Kidney epithelial cell (primary cell): ENCODE results near the gene PSMA8. TPM values are rescaled to one million over a fixed set of nuclear protein-coding genes. Genes with fewer than 3 reads are reported as not detected.

ENCODE experiments used
- DNase-seq: peaks from one replicate; pipeline ENCODE4 v3.0.0-alpha.2; 2010; ENCODE audit warnings: low read depth
- H3K27me3 ChIP-seq: 2 replicates; pipeline ENCODE4 v1.6.0; 2011; ENCODE audit warnings: low read length; ENCODE audit not compliant: control insufficient read depth, insufficient read depth
- H3K36me3 ChIP-seq: 2 replicates; pipeline ENCODE4 v1.5.1; 2011; ENCODE audit warnings: low read length; ENCODE audit not compliant: control insufficient read depth, insufficient read depth
- H3K4me3 ChIP-seq: 2 replicates; pipeline ENCODE4 v1.5.1; 2011; ENCODE audit warnings: low read depth, mild to moderate bottlenecking, control low read depth, low read length
- CTCF ChIP-seq: IDR thresholded peaks from 2 replicates; pipeline ENCODE4 v1.5.1; 2011; ENCODE audit warnings: mild to moderate bottlenecking, moderate library complexity, low read length, control low read depth, inconsistent platforms; ENCODE audit not compliant: insufficient read depth, poor library complexity, severe bottlenecking
- total RNA-seq: library from RNA; depleted of rRNA; stranded (reverse); fragments of >200 nt; gene quantifications from 2 replicates; pipeline ENCODE4 v1.2.3, GENCODE V29; 2015

The PSMA8 gene
- total RNA-seq = not detected in 2 replicates

GRCh38 chr18:26133652-26134051, at the start of gene PSMA8:
Gene PSMA8 (plus strand): TSS chr18:26133869. CDS start chr18:26133966, 97 bp downstream.
- TF ChIP-seq CTCF = no peak
- no peak for DNase-seq
- Histone ChIP-seq H3K27me3 (no peaks in the 10 kb centered on the region), H3K4me3 (no peak within 1 kb of the TSS), H3K36me3 (no peaks in the 10 kb centered on the region)

- Histone ChIP-seq H3K4me3 (no peak overlapping the region), H3K36me3 (no peaks in the 10 kb centered on the region), H3K27me3 (no peaks in the 10 kb centered on the region)
- DNase-seq = no peak
- TF ChIP-seq CTCF = no peak
These were observed 48.6 kb upstream of the PSMA8 start for GRCh38 chr18:26085056-26085455.

GRCh38 chr18:26086959-26087358, 46.7 kb upstream of the PSMA8 start:
- no peak for TF ChIP-seq CTCF
- no peak overlapping the region for H3K4me3 ChIP-seq
- no peak for DNase-seq
- H3K27me3 ChIP-seq = no peaks in the 10 kb centered on the region
- H3K36me3 ChIP-seq = no peaks in the 10 kb centered on the region

- no peaks in the 10 kb centered on the region for H3K27me3 ChIP-seq
- H3K4me3 ChIP-seq = peak overlapping the region; percentile 69
- no peak for DNase-seq
These were observed 45.2 kb upstream of the PSMA8 start for GRCh38 chr18:26088487-26088886.

GRCh38 chr18:26089293-26090129, 44.2 kb upstream of the PSMA8 start:
- Histone ChIP-seq H3K27me3 (no peaks in the 10 kb centered on the region), H3K36me3 (no peaks in the 10 kb centered on the region), H3K4me3 (peak overlapping the region; percentile 69)
- no peak for DNase-seq
- TF ChIP-seq CTCF = no peak

More at GRCh38 chr18:26088487-26088886, 45.2 kb upstream of the PSMA8 start:
- H3K36me3 ChIP-seq = no peaks in the 10 kb centered on the region
- no peak for TF ChIP-seq CTCF
